ENCODE measurements around the gene UBE2D3. TPM values are rescaled to one million over a fixed set of nuclear protein-coding genes. Genes with fewer than 3 reads are reported as not detected.

The UBE2D3 gene
- total RNA-seq, 1 donor from 2014 or later = 340 TPM

GRCh38 chr4:102778720-102779119, 48.6 kb downstream of the UBE2D3 start:
- TF ChIP-seq EZH2 (IDR thresholded peaks at IDR 0.05; ENCODE audit: insufficient read depth, low read length) = no peak
- TF ChIP-seq, protein P1, sequence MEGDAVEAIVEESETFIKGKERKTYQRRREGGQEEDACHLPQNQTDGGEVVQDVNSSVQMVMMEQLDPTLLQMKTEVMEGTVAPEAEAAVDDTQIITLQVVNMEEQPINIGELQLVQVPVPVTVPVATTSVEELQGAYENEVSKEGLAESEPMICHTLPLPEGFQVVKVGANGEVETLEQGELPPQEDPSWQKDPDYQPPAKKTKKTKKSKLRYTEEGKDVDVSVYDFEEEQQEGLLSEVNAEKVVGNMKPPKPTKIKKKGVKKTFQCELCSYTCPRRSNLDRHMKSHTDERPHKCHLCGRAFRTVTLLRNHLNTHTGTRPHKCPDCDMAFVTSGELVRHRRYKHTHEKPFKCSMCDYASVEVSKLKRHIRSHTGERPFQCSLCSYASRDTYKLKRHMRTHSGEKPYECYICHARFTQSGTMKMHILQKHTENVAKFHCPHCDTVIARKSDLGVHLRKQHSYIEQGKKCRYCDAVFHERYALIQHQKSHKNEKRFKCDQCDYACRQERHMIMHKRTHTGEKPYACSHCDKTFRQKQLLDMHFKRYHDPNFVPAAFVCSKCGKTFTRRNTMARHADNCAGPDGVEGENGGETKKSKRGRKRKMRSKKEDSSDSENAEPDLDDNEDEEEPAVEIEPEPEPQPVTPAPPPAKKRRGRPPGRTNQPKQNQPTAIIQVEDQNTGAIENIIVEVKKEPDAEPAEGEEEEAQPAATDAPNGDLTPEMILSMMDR (IDR thresholded peaks at IDR 0.05; ENCODE audit: insufficient read depth, low read depth, low read length) = no peak
- H3K4me3 Mint-ChIP-seq (ENCODE audit: unreplicated experiment) = no peak overlapping the region
- Histone ChIP-seq H3K4me1 (ENCODE audit: insufficient read depth, low read length) (no peaks in the 10 kb centered on the region), H3K4me3 (ENCODE audit: insufficient read depth, low read depth, low read length) (no peak overlapping the region), H3K79me2 (ENCODE audit: insufficient read depth, low read length) (no peaks in the 10 kb centered on the region), H3K27me3 (ENCODE audit: insufficient read depth, low read length) (no peaks in the 10 kb centered on the region), H3K4me2 (ENCODE audit: low read length) (no peak overlapping the region), H3K9me3 (ENCODE audit: insufficient read depth, low read depth, low read length) (no peaks in the 10 kb centered on the region), H3K36me3 (ENCODE audit: insufficient read depth, low read length) (no peaks in the 10 kb centered on the region), H3K27ac (ENCODE audit: low read depth, low read length) (no peak overlapping the region), H2AFZ (ENCODE audit: low read depth, low read length) (no peak overlapping the region), H4K20me1 (ENCODE audit: insufficient read depth, low read length) (no peaks in the 10 kb centered on the region), H3K9ac (ENCODE audit: low read length) (no peak overlapping the region)
- no peaks in the 10 kb centered on the region for H3K27me3 Mint-ChIP-seq (ENCODE audit: low read depth, unreplicated experiment)
- FAIRE-seq (no peak), DNase-seq (ENCODE audit: low read depth) (no peak)
- H3K9me3 Mint-ChIP-seq (ENCODE audit: unreplicated experiment) = no peaks in the 10 kb centered on the region
- no peaks in the 10 kb centered on the region for H3K4me1 Mint-ChIP-seq (ENCODE audit: low read depth, unreplicated experiment)
- H3K36me3 Mint-ChIP-seq (ENCODE audit: low read depth, unreplicated experiment) = no peaks in the 10 kb centered on the region
- H3K27ac Mint-ChIP-seq (ENCODE audit: unreplicated experiment) = no peak overlapping the region

GRCh38 chr4:102775805-102776204, 51.5 kb downstream of the UBE2D3 start:
- H3K27ac Mint-ChIP-seq (ENCODE audit: unreplicated experiment) = no peak overlapping the region
- H3K4me3 ChIP-seq (ENCODE audit: insufficient read depth, low read depth, low read length) = no peak overlapping the region
- no peaks in the 10 kb centered on the region for H3K9me3 ChIP-seq (ENCODE audit: insufficient read depth, low read depth, low read length)
- no peaks in the 10 kb centered on the region for H3K27me3 Mint-ChIP-seq (ENCODE audit: low read depth, unreplicated experiment)
- H3K4me1 Mint-ChIP-seq (ENCODE audit: low read depth, unreplicated experiment) = no peaks in the 10 kb centered on the region
- H3K27ac ChIP-seq (ENCODE audit: low read depth, low read length) = no peak overlapping the region
- no peaks in the 10 kb centered on the region for H3K79me2 ChIP-seq (ENCODE audit: insufficient read depth, low read length)
- no peaks in the 10 kb centered on the region for H3K27me3 ChIP-seq (ENCODE audit: insufficient read depth, low read length)
- TF ChIP-seq, protein P1 (IDR thresholded peaks at IDR 0.05; ENCODE audit: insufficient read depth, low read depth, low read length) = no peak
- TF ChIP-seq EZH2 (IDR thresholded peaks at IDR 0.05; ENCODE audit: insufficient read depth, low read length) = no peak
- no peaks in the 10 kb centered on the region for H3K36me3 Mint-ChIP-seq (ENCODE audit: low read depth, unreplicated experiment)
- H3K4me1 ChIP-seq (ENCODE audit: insufficient read depth, low read length) = no peaks in the 10 kb centered on the region
- no peak overlapping the region for H3K4me3 Mint-ChIP-seq (ENCODE audit: unreplicated experiment)
- no peak for FAIRE-seq
- H3K9me3 Mint-ChIP-seq (ENCODE audit: unreplicated experiment) = no peaks in the 10 kb centered on the region
- no peak overlapping the region for H3K4me2 ChIP-seq (ENCODE audit: low read length)
- no peak for DNase-seq (ENCODE audit: low read depth)
- no peaks in the 10 kb centered on the region for H3K36me3 ChIP-seq (ENCODE audit: insufficient read depth, low read length)
- no peak overlapping the region for H3K9ac ChIP-seq (ENCODE audit: low read length)
- H2AFZ ChIP-seq (ENCODE audit: low read depth, low read length) = no peak overlapping the region
- H4K20me1 ChIP-seq (ENCODE audit: insufficient read depth, low read length) = no peaks in the 10 kb centered on the region

DNA sequence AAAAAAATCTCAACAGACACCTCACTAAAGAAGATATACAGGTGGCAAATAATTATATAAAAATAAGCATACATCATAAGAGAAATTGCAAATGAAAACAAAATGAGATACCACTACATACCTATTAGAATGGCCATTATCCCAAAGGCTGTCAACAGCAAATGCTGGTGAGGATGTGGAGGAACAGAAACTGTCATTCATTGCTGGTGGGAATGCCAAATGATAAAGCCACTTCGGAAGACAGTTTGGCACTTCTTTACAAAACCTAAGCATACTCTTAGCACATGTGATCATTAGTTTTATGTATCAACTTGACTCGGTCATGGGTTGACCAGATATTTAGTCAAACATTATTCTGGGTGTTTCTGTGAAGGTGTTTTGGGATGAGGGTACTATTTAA, 53.1 kb downstream of the UBE2D3 start:
- Mint-ChIP-seq H3K4me1 (ENCODE audit: low read depth, unreplicated experiment) (no peaks in the 10 kb centered on the region), H3K36me3 (ENCODE audit: low read depth, unreplicated experiment) (no peaks in the 10 kb centered on the region), H3K4me3 (ENCODE audit: unreplicated experiment) (no peak overlapping the region), H3K27ac (ENCODE audit: unreplicated experiment) (no peak overlapping the region), H3K27me3 (ENCODE audit: low read depth, unreplicated experiment) (no peaks in the 10 kb centered on the region), H3K9me3 (ENCODE audit: unreplicated experiment) (no peaks in the 10 kb centered on the region)
- H3K4me2 ChIP-seq (ENCODE audit: low read length) = no peak overlapping the region
- H3K79me2 ChIP-seq (ENCODE audit: insufficient read depth, low read length) = no peaks in the 10 kb centered on the region
- DNase-seq (ENCODE audit: low read depth) (no peak), FAIRE-seq (no peak)
- TF ChIP-seq, protein P1 (IDR thresholded peaks at IDR 0.05; ENCODE audit: insufficient read depth, low read depth, low read length) = no peak
- TF ChIP-seq EZH2 (IDR thresholded peaks at IDR 0.05; ENCODE audit: insufficient read depth, low read length) = no peak
- H3K9ac ChIP-seq (ENCODE audit: low read length) = no peak overlapping the region
- no peaks in the 10 kb centered on the region for H3K27me3 ChIP-seq (ENCODE audit: insufficient read depth, low read length)
- no peaks in the 10 kb centered on the region for H3K9me3 ChIP-seq (ENCODE audit: insufficient read depth, low read depth, low read length)
- no peaks in the 10 kb centered on the region for H3K4me1 ChIP-seq (ENCODE audit: insufficient read depth, low read length)
- H3K4me3 ChIP-seq (ENCODE audit: insufficient read depth, low read depth, low read length) = no peak overlapping the region
- no peaks in the 10 kb centered on the region for H3K36me3 ChIP-seq (ENCODE audit: insufficient read depth, low read length)
- H4K20me1 ChIP-seq (ENCODE audit: insufficient read depth, low read length) = no peaks in the 10 kb centered on the region
- H3K27ac ChIP-seq (ENCODE audit: low read depth, low read length) = no peak overlapping the region
- no peak overlapping the region for H2AFZ ChIP-seq (ENCODE audit: low read depth, low read length)
